Activated T-cell treated with anti-CD3 and anti-CD28 coated beads, Interleukin-2, amount 50 U/mL, for 4 hours (primary cell): Measurements from ENCODE around the gene SLMAP. TPM values are rescaled to one million over a fixed set of nuclear protein-coding genes. Genes with fewer than 3 reads are reported as not detected.
A peak's percentile ranks its signal among the peaks of the same experiment; 100 is the strongest.

Experiments
- ATAC-seq, 2 donors: fragments of 200-7000 bp; cut with Tn5 transposase; one replicate each; pipeline ENCODE4 v1.10.0; 2021
- DNase-seq: peaks from one replicate; pipeline ENCODE4 v3.0.0-alpha.2; 2020
- H3K27me3 Mint-ChIP-seq: one replicate; pipeline ENCODE4 v1.8.0; 2021; ENCODE audit warnings: low read depth, mixed read lengths
- H3K36me3 Mint-ChIP-seq: one replicate; pipeline ENCODE4 v1.8.0; 2022; ENCODE audit warnings: mixed read lengths; ENCODE audit not compliant: insufficient read depth
- H3K4me1 Mint-ChIP-seq: one replicate; pipeline ENCODE4 v1.8.0; 2021; ENCODE audit warnings: low read depth, mixed read lengths
- H3K4me3 Mint-ChIP-seq: one replicate; pipeline ENCODE4 v1.8.0; 2021; ENCODE audit warnings: mild to moderate bottlenecking, moderate library complexity, mixed read lengths
- H3K9me3 Mint-ChIP-seq: one replicate; pipeline ENCODE4 v1.8.0; 2021; ENCODE audit warnings: mixed read lengths
- total RNA-seq, 3 donors: library from RNA; stranded (reverse); gene quantifications; one replicate each; pipeline ENCODE4 v1.2.1, GENCODE V29; 2021

SLMAP gene, protein sequence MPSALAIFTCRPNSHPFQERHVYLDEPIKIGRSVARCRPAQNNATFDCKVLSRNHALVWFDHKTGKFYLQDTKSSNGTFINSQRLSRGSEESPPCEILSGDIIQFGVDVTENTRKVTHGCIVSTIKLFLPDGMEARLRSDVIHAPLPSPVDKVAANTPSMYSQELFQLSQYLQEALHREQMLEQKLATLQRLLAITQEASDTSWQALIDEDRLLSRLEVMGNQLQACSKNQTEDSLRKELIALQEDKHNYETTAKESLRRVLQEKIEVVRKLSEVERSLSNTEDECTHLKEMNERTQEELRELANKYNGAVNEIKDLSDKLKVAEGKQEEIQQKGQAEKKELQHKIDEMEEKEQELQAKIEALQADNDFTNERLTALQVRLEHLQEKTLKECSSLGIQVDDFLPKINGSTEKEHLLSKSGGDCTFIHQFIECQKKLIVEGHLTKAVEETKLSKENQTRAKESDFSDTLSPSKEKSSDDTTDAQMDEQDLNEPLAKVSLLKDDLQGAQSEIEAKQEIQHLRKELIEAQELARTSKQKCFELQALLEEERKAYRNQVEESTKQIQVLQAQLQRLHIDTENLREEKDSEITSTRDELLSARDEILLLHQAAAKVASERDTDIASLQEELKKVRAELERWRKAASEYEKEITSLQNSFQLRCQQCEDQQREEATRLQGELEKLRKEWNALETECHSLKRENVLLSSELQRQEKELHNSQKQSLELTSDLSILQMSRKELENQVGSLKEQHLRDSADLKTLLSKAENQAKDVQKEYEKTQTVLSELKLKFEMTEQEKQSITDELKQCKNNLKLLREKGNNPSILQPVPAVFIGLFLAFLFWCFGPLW
- 10 to 100 TPM; 55.7 to 61.4 (median 56.1) TPM for total RNA-seq

DNA sequence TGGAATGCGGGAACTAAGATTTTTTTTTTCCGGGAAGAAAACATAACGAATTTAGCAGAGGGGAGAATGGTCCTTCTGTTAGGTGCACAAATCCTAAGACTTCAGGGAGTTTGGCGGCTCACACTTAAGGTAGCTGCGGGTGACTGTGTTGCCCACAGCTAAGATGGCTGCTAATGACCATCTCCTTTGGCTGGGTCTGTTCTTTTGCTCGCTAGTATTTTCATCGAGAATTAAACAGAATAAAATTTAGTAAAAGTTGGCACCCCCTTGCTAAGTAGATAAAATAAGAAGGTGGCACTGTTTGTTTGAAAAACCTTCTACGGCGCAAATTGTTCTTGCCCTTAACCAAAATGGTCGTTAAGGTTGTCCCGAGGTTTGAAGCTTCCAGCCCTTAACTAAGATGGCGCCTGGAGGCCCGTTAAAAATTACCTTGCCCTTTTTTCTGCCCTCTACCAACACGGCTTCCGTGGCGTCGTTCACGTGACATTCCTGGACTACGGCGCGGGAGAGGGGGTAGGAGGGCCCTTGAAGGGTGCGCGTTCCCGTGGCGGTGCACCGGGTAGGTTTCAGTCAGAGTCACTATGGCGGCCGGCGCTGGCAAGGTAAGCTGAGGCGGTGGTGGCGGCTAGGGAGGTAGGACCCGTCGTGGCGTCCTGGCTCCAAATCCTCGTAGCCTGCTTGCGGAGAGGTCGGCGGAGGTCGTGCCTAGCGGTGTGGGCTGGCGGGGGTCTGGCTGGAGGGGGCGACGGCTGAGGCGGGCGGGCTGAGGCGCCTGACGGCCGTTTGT is at the start of gene SLMAP:
Gene SLMAP (plus strand): TSS at position 569 of the 787 bp plus-strand sequence. CDS start 1,343 bp downstream, outside the sequence.
- DNase-seq (peak; percentile 91), ATAC-seq (peak; percentile 93 to 95)
- peaks cover 40% of the 10 kb centered on the region for H3K4me1 Mint-ChIP-seq
- H3K27me3 Mint-ChIP-seq: peaks cover 2% of the 10 kb centered on the region
- peak within 1 kb of the TSS; percentile 97 for H3K4me3 Mint-ChIP-seq
- H3K9me3 Mint-ChIP-seq: no peaks in the 10 kb centered on the region
- H3K36me3 Mint-ChIP-seq: peaks cover 10% of the 10 kb centered on the region

DNA sequence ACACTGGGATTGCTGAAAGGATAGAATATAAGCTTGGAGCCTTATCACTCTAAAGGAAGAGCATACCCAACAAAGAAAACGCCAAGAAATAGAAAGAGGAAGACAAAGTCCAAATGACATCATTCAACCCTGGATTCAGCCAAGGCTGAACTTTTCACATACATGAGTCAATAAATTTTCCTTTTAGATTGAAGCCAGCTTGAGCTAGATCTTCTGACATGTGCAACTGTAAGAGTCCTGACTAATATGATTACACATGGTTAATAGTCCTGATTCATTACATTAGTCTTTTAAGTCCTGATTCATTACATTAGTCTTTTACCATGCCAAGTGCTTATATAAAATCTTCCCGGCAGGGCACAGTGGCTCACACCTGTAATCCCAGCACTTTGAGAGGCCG is 49.6 kb upstream of the SLMAP start:
- H3K9me3 Mint-ChIP-seq: no peaks in the 10 kb centered on the region
- H3K4me1 Mint-ChIP-seq: no peaks in the 10 kb centered on the region
- no peaks in the 10 kb centered on the region for H3K27me3 Mint-ChIP-seq
- ATAC-seq (peak; percentile 69 to 75), DNase-seq (no peak)
- no peaks in the 10 kb centered on the region for H3K36me3 Mint-ChIP-seq
- no peak overlapping the region for H3K4me3 Mint-ChIP-seq

DNA sequence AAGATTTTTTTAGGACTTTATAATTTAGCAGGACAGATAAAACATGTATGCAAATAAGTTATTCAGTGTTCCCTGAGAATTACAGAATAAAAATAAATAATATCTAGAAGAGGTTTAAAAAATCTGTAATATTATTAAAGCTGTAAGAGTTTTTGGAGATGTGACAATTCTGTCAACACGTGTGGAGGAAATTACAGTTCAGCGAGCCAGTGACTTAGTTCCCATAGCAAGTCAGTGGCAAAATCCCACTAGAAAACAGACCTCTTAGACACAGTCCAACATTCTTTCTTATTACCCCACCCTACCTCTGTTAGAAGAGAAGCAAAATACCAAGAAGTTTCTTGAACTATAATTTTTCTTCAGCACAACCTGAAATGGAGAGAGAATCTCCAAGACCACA is 47.1 kb upstream of the SLMAP start:
- ATAC-seq (no peak), DNase-seq (no peak)
- no peaks in the 10 kb centered on the region for H3K27me3 Mint-ChIP-seq
- H3K4me3 Mint-ChIP-seq: no peak overlapping the region
- no peaks in the 10 kb centered on the region for H3K9me3 Mint-ChIP-seq
- H3K36me3 Mint-ChIP-seq: no peaks in the 10 kb centered on the region
- H3K4me1 Mint-ChIP-seq: no peaks in the 10 kb centered on the region

DNA sequence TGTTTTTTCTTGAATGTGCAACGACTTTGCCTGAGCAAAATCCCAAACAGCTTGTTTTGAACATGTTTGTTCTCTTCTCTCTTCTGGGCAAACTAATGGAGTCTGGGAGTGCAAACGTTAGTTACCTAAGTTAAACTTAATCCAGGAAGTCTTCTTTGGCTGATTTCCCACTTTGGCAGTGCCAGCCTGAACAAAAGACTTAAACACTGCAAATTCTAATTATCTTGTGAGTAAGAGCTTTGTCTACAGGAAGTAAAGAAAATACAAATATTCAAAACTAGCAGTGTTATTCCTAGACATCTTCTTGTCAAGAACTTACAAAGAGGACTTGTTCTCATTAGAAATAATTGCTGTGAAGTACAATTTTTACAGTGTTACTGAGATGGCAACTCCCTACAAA is 46.5 kb upstream of the SLMAP start:
- H3K4me3 Mint-ChIP-seq: no peak overlapping the region
- DNase-seq (no peak), ATAC-seq (no peak)
- H3K4me1 Mint-ChIP-seq: no peaks in the 10 kb centered on the region
- H3K36me3 Mint-ChIP-seq: no peaks in the 10 kb centered on the region
- H3K27me3 Mint-ChIP-seq: no peaks in the 10 kb centered on the region
- no peaks in the 10 kb centered on the region for H3K9me3 Mint-ChIP-seq

DNA sequence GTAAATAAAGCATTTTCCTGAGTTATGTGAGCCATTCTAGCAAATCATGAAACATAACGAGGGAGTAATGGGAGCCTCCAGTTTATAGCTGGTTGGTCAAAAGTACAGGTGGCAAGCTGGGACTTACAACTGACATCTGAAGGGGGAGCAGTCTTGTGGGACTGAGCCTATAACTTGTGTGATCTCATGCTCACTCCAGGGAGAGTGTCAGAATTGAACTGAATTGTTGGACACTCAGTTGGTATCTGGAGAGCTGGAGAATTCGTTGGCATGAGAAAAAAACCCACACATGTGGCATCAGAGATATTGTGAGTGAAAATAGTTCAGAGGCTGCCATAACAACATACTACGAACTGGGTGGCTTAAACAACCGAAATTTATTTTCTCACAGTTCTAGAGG is 40.4 kb upstream of the SLMAP start:
- Mint-ChIP-seq H3K4me1 (no peaks in the 10 kb centered on the region), H3K4me3 (no peak overlapping the region), H3K27me3 (no peaks in the 10 kb centered on the region), H3K9me3 (no peaks in the 10 kb centered on the region), H3K36me3 (no peaks in the 10 kb centered on the region)
- DNase-seq (no peak), ATAC-seq (no peak)

DNA sequence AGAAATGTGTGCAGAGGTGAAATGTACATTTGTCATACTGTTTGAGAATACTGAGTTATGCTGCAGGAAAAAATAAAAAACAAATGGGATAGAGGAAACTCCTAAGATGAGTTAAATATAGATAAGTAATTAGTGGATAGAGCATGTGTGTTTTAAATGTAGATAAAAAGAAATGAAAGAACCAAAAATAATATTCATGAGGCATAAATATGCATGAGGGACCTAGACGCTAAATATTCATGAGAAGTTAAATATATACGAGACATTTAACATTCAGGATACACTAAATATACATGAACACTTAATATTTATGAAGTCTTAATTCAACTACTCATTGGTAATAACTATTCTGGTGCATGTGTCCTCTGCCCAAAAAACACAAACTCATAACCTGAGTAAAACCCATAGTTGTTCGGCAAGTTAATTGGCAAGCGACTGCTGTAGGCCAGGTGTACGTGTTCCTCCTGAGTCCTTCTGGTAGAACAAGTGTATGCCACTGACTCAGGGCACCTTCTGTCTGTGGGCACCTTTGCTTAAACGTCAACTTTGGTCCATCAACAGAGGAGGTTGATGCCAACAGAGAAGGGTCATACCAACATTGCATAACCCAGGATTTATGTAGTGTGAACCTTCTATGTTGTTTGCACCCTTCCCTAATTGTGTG is 38.8 kb upstream of the SLMAP start:
- no peaks in the 10 kb centered on the region for H3K4me1 Mint-ChIP-seq
- no peaks in the 10 kb centered on the region for H3K9me3 Mint-ChIP-seq
- ATAC-seq (no peak), DNase-seq (no peak)
- peaks cover 3% of the 10 kb centered on the region for H3K27me3 Mint-ChIP-seq
- no peaks in the 10 kb centered on the region for H3K36me3 Mint-ChIP-seq
- H3K4me3 Mint-ChIP-seq: no peak overlapping the region

DNA sequence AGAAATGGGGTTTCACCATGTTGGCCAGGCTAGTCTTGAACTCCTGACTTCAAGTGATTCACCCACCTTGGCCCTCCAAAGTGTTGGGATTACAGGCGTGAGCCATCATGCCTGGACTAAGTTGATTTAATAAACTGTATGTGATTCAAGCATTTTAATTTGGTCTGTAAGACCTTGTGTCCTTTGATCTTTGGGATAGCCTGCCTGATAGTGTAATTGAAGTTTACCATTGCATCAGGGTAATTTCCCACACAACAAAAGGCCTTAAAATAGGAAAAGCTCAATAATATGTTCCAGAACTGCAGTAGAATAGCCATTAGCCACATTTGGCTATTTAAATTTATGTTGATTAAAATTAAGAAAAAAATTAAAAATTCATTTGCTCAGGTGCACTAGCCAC is 38.0 kb upstream of the SLMAP start:
- H3K27me3 Mint-ChIP-seq: peaks cover 6% of the 10 kb centered on the region
- DNase-seq (no peak), ATAC-seq (no peak)
- no peaks in the 10 kb centered on the region for H3K36me3 Mint-ChIP-seq
- no peaks in the 10 kb centered on the region for H3K9me3 Mint-ChIP-seq
- no peaks in the 10 kb centered on the region for H3K4me1 Mint-ChIP-seq
- no peak overlapping the region for H3K4me3 Mint-ChIP-seq

DNA sequence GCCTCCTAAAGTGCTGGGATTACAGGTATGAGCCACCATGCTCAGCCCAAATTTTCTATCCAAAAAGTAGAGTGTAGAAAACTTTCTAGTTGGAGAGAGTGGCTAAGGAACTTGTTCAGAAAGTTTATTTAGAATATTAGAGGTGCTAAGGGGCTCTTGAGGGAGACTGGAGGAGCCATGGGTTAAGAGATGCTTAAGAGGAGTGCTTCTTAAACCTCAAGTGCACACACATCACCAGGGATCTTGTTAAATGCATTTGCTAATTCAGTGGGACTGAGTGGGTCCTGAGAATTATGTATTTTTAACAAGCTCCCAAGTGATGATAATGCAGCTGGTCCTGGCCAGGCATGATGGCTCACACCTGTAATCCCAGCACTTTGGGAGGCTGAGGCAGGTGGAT is 29.7 kb upstream of the SLMAP start:
- DNase-seq: no peak
- Mint-ChIP-seq H3K4me3 (no peak overlapping the region), H3K27me3 (peaks cover 6% of the 10 kb centered on the region), H3K4me1 (no peaks in the 10 kb centered on the region), H3K9me3 (no peaks in the 10 kb centered on the region), H3K36me3 (no peaks in the 10 kb centered on the region)
- ATAC-seq: no peak

DNA sequence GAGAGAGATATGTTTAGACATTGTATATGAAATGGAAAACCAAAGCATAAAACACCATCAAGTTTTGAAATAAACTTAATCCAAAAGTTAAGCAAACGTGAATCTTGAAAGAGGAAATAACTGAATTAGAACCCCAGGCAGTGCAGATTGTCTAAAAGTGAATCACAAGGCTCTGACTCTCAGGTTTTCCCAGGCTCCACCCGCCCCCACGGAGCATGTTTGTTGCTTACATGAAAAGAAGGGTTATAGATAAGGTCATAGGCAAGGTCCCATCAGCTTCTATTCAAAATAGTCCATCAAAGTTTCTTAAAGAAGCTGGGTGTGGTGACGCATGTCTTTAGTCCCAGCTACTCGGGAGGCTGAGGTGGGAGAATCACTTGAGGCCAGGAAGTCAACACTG is 29.0 kb upstream of the SLMAP start:
- no peaks in the 10 kb centered on the region for H3K4me1 Mint-ChIP-seq
- H3K36me3 Mint-ChIP-seq: no peaks in the 10 kb centered on the region
- H3K9me3 Mint-ChIP-seq: no peaks in the 10 kb centered on the region
- peaks cover 5% of the 10 kb centered on the region for H3K27me3 Mint-ChIP-seq
- DNase-seq (no peak), ATAC-seq (no peak)
- no peak overlapping the region for H3K4me3 Mint-ChIP-seq

DNA sequence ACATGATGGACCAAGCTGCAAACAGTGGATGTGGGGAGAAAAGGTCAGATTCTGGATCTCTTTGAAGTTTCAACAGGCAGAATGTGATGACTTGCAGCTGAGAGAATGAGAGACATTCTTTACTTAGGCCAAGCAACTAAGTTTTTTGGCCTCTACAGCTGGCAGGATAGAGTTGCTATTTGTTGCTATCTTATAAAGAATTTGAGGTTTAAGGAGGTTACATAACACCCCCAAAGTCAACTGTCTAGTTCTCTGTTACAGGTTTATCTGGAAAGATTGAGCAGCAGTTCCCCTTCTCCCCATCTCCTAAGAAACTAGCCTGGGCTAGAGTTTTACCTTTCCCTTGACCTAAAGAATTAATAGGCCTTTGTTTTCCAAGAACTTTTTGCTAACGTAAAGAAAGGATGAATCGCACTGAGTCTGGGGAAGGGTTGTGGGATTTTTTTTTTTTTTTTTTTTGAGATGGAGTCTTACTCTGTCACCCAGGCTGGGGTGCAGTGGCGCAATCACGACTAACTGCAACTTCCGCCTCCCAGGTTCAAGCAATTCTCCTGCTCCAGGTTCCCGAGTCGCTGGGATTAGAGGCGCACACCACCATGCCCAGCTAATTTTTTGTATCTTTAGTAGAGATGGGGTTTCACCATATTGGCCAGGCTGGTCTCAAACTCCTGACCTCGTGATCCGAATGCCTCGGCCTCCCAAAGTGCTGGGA is 26.6 kb upstream of the SLMAP start:
- no peak for DNase-seq
- Mint-ChIP-seq H3K27me3 (no peaks in the 10 kb centered on the region), H3K36me3 (no peaks in the 10 kb centered on the region), H3K4me3 (no peak overlapping the region), H3K9me3 (no peaks in the 10 kb centered on the region), H3K4me1 (no peaks in the 10 kb centered on the region)
- no peak for ATAC-seq

DNA sequence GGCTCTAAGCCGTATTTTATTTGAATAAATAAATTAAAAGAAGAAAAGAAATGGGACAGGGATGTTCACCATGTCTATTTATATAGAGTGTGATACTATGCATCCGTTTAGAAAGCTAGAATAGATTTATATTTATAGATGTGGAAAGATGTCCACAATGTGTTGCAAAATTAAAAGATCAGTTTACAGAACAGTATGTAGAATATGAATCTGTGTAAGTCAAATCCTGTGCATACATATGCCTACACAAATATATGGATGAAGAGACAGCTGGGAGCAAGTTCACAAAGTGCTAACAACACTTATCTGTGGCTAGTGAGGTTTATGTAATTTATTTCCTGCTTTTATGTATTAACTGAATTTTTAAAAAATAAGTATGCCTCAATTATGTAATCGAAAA is 25.4 kb upstream of the SLMAP start:
- DNase-seq (no peak), ATAC-seq (no peak)
- no peaks in the 10 kb centered on the region for H3K27me3 Mint-ChIP-seq
- no peaks in the 10 kb centered on the region for H3K36me3 Mint-ChIP-seq
- H3K4me3 Mint-ChIP-seq: no peak overlapping the region
- no peaks in the 10 kb centered on the region for H3K9me3 Mint-ChIP-seq
- no peaks in the 10 kb centered on the region for H3K4me1 Mint-ChIP-seq

DNA sequence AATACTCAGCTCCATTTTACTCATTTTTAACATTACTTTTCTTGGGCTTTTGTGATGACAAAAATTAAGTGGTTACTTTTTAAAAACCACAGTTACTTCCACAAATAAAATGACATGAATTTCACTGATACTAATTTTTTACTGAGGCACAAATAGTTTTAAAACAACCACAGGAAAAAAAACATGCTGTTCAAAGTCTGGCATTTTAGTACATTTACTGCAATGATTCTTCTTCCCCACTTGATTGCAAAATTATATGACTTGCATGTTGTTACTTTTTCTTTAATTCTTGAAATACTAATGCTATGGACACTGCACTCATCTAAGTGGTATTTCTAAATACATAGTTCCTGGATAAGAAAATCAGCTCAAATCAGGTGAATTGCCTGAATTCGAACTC is 24.8 kb upstream of the SLMAP start:
- Mint-ChIP-seq H3K27me3 (no peaks in the 10 kb centered on the region), H3K4me3 (no peak overlapping the region), H3K4me1 (no peaks in the 10 kb centered on the region), H3K9me3 (no peaks in the 10 kb centered on the region), H3K36me3 (no peaks in the 10 kb centered on the region)
- ATAC-seq: no peak
- no peak for DNase-seq

DNA sequence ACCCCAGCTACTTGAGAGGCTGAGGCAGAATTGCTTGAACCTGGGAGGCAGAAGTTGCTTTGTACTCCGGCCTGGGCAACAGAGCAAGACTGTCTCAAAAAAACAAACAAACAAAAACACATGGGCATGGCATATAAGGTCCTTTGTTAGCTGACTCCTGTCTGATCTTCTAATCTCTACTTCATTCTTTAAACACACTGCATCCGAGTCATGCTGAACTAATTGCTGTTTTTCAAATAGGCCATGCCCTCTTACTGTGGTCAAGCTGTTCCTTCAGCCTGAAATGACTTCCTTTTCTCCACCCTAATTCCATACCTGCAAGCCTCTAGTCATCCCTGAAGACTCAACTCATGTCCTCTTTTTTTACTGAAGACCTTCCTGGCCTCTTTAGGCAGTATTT is 22.3 kb upstream of the SLMAP start:
- Mint-ChIP-seq H3K27me3 (no peaks in the 10 kb centered on the region), H3K4me1 (no peaks in the 10 kb centered on the region), H3K36me3 (no peaks in the 10 kb centered on the region), H3K4me3 (no peak overlapping the region), H3K9me3 (no peaks in the 10 kb centered on the region)
- DNase-seq (no peak), ATAC-seq (no peak)
